GM12878 (cell line): ENCODE results near the gene ACTL8. TPM values are rescaled to one million over a fixed set of nuclear protein-coding genes. Genes with fewer than 3 reads are reported as not detected.

Source experiments
- ATAC-seq: fragments of 200-7000 bp; cut with Tn5 transposase; 3 replicates; pipeline ENCODE4 v1.9.1; 2020; ENCODE audit warnings: mild to moderate bottlenecking, moderate library complexity
- BruUV-seq: library from RNA; stranded (reverse); fragments of 400-500 nt; replicated peaks from 2 replicates; lab custom pipeline; 2021; lab: Mats Ljungman, UMichigan
- CTCF ChIA-PET: fragments of 300-600 bp; sonication (Branson Sonifier 250); formaldehyde crosslinking; extraction: SDS; loops from one replicate; lab custom pipeline; 2021; ENCODE audit warnings: inconsistent platforms; lab: Yijun Ruan, JAX
- POLR2A ChIA-PET: fragments of 350-600 bp; formaldehyde crosslinking; extraction: SDS; loops from one replicate; lab custom pipeline; 2021; ENCODE audit warnings: inconsistent platforms; lab: Charles Lee
- RAD21 ChIA-PET: fragments of 300-600 bp; sonication (Branson Sonifier 250); formaldehyde crosslinking; loops from one replicate; lab custom pipeline; 2023; ENCODE audit warnings: antibody characterized with exemption; ENCODE audit not compliant: unreplicated experiment; lab: Charles Lee
- SMC1A ChIA-PET: fragments of 300-600 bp; sonication (Branson Sonifier 250); formaldehyde crosslinking; loops from one replicate; lab custom pipeline; 2023; ENCODE audit not compliant: unreplicated experiment, uncharacterized antibody; lab: Charles Lee
- DNase-seq: peaks from one replicate; pipeline ENCODE4 v3.0.0-alpha.2; 2011; ENCODE audit warnings: low read depth, low spot score
- FAIRE-seq: peaks from 3 replicates; lab custom pipeline; 2011; peaks lifted over from hg19 to GRCh38; lab: Jason Lieb, UNC
- H2AFZ ChIP-seq: 2 replicates; pipeline ENCODE4 v1.6.0; 2011; ENCODE audit warnings: low read depth, low read length, control low read depth; ENCODE audit not compliant: control insufficient read depth
- H3K27ac ChIP-seq: 2 replicates; pipeline ENCODE4 v1.5.1; 2011; ENCODE audit warnings: control low read depth; ENCODE audit not compliant: control insufficient read depth, insufficient read depth
- H3K27me3 ChIP-seq, 2 experiments: replicated peaks in 1 of 2; 2 replicates each; pipeline versions ENCODE4 v1.6.0 to v1.6.1; 2011; ENCODE audit warnings: low read length in 1 of 2; ENCODE audit not compliant: control insufficient read depth in 2 of 2, insufficient read depth in 2 of 2
- H3K36me3 ChIP-seq, 2 experiments: 2 replicates each; pipeline ENCODE4 v1.5.1; 2011; ENCODE audit warnings: low read length in 1 of 2; ENCODE audit not compliant: control insufficient read depth in 2 of 2, insufficient read depth in 2 of 2
- H3K4me1 ChIP-seq: 2 replicates; pipeline ENCODE4 v1.6.1; 2011; ENCODE audit warnings: mild to moderate bottlenecking, low read length, moderate library complexity, mixed read lengths; ENCODE audit not compliant: control insufficient read depth, insufficient read depth
- H3K4me2 ChIP-seq: 2 replicates; pipeline ENCODE4 v1.6.0; 2011; ENCODE audit warnings: control low read depth; ENCODE audit not compliant: control insufficient read depth, insufficient read depth
- H3K4me3 ChIP-seq: fragments of 200-600 bp; sonication (generic); 2 replicates; pipeline ENCODE4 v1.5.1; 2016
- H3K79me2 ChIP-seq: 2 replicates; pipeline ENCODE4 v1.6.0; 2011; ENCODE audit warnings: low read length; ENCODE audit not compliant: control insufficient read depth, insufficient read depth
- H3K9ac ChIP-seq: 2 replicates; pipeline ENCODE4 v1.8.0; 2011; ENCODE audit warnings: low read length, control low read depth, mixed read lengths; ENCODE audit not compliant: control insufficient read depth, insufficient read depth
- H3K9me3 ChIP-seq: replicated peaks from 3 replicates; pipeline ENCODE4 v1.5.1; 2011; ENCODE audit warnings: mild to moderate bottlenecking, low read length; ENCODE audit not compliant: control insufficient read depth, insufficient read depth
- H4K20me1 ChIP-seq: 2 replicates; pipeline ENCODE4 v1.6.0; 2011; ENCODE audit not compliant: control insufficient read depth, insufficient read depth
- BHLHE40 ChIP-seq, 2 experiments: fragments of 450-650 bp in 1 of 2; IDR thresholded peaks; 2 replicates each; pipeline ENCODE4 v1.6.1; 2011 to 2017; ENCODE audit warnings: low read depth in 2 of 2, borderline replicate concordance in 1 of 2, improper control_type of control experiment in 1 of 2, low read length in 1 of 2, mild to moderate bottlenecking in 1 of 2
- CHD1 ChIP-seq: IDR thresholded peaks from 2 replicates; pipeline ENCODE4 v1.6.1; 2012; ENCODE audit warnings: low read depth, low read length, improper control_type of control experiment
- CHD4 ChIP-seq: fragments of 200-600 bp; sonication (generic); IDR thresholded peaks from 2 replicates; pipeline ENCODE4 v1.6.1; 2016; ENCODE audit warnings: mild to moderate bottlenecking
- HDAC2 ChIP-seq: fragments of 200-600 bp; sonication (generic); IDR thresholded peaks from 2 replicates; pipeline ENCODE4 v1.6.1; 2017
- IKZF1 ChIP-seq: fragments of 450-650 bp; conservative IDR thresholded peaks from 2 replicates; pipeline ENCODE4 v1.6.1; 2017; ENCODE audit warnings: antibody characterized with exemption, mild to moderate bottlenecking
- POLR2A ChIP-seq: IDR thresholded peaks from 2 replicates; pipeline ENCODE4 v1.6.1; 2011; ENCODE audit warnings: low read depth, mild to moderate bottlenecking, low read length
- POLR2AphosphoS5 ChIP-seq: IDR thresholded peaks from 2 replicates; pipeline ENCODE4 v1.6.1; 2011; ENCODE audit warnings: mild to moderate bottlenecking, low read length, inconsistent platforms
- ZNF207 ChIP-seq: fragments of 450-650 bp; IDR thresholded peaks from 2 replicates; pipeline ENCODE4 v1.6.1; 2014; ENCODE audit warnings: antibody characterized with exemption, mild to moderate bottlenecking, borderline replicate concordance
- WGBS: methylation state at CpG from one replicate; pipeline ENCODE4 v1.1.6; 2016; ENCODE audit warnings: low lambda C conversion rate; ENCODE audit not compliant: insufficient replicate concordance, insufficient coverage; ENCODE audit errors: missing lambda C conversion rate; 5-methylcytosine and 5-hydroxymethylcytosine counted together
- in situ Hi-C: fragments of 300-500 bp; cut with MboI; formaldehyde crosslinking; loops from 9 replicates; pipeline ENCODE4 v1.14.3; 2018; ENCODE audit warnings: mixed read lengths
- intact Hi-C: fragments of 100-400 bp; cut with micrococcal nuclease; formaldehyde crosslinking; loops from one replicate; pipeline ENCODE4 v1.14.2; 2022; ENCODE audit not compliant: unreplicated experiment
- polyA plus RNA-seq, 11 experiments: library from polyadenylated mRNA; depleted of rRNA in 4 of 11; unstranded in 6 of 11; stranded (reverse) in 5 of 11; fragments of >200 nt; fragmentation: Nextera tagmentation in 4 of 11; fragmentation: Illumina TruSeq in 1 of 11; extraction: Ambion mirVana in 4 of 11; extraction: Trizol in 1 of 11; gene quantifications; 1 replicate in 1 of 11; 2 replicates in 10 of 11; pipeline versions ENCODE4 v1.2.1 to v1.2.3, GENCODE V29; 2011 to 2016; ENCODE audit warnings: inconsistent platforms in 2 of 11, missing spikeins in 2 of 11, low read depth in 1 of 11
- total RNA-seq, 4 experiments: library from RNA; depleted of rRNA in 3 of 4; stranded (reverse); fragments of >200 nt in 3 of 4; fragmentation: Illumina TruSeq in 1 of 4; extraction: Trizol in 1 of 4; gene quantifications; 2 replicates each; pipeline versions ENCODE4 v1.2.1 to v1.2.3, GENCODE V29; 2013 to 2021
- TF ChIP-seq, protein P1 (sequence below): IDR thresholded peaks from 2 replicates; pipeline ENCODE4 v1.6.1; 2011; ENCODE audit warnings: low read depth, low read length, improper control_type of control experiment, borderline replicate concordance
- TF ChIP-seq, protein P2 (sequence below): IDR thresholded peaks from 2 replicates; pipeline ENCODE4 v1.6.1; 2012; ENCODE audit warnings: mild to moderate bottlenecking, low read depth, low read length
- TF ChIP-seq, protein P3 (sequence below): IDR thresholded peaks from 2 replicates; pipeline ENCODE4 v1.6.1; 2012; ENCODE audit warnings: low read depth, low read length, improper control_type of control experiment

ACTL8 gene
- total and polyA plus RNA-seq, 10 of the 15 experiments (the other 5 are each of a cell fraction or from before 2014, with no cell fraction given), result 0.05 to 0.27 TPM; not detected in 8

DNA sequence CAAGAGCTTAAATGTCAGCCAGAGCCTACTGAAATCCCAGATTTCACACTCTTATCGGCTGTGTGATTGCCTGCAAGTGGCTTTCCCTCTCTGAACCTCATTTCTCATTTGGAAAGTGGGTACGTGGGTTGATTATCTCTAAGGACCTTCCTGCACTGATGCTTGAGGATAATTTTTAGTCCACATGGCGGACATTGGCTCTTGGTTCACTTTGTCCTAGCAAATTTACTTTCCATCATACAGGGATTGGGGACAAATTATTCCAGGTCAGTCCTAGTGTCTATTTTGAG is 111.6 kb downstream of the ACTL8 start:
- H3K9ac ChIP-seq, result no peak overlapping the region
- no peaks in the 10 kb centered on the region for H3K36me3 ChIP-seq
- no peak for DNase-seq
- CTCF ChIA-PET, result no interaction called here
- no peak overlapping the region for H3K27ac ChIP-seq
- TF ChIP-seq POLR2A (no peak), CHD4 (no peak)
- TF ChIP-seq, protein P1, sequence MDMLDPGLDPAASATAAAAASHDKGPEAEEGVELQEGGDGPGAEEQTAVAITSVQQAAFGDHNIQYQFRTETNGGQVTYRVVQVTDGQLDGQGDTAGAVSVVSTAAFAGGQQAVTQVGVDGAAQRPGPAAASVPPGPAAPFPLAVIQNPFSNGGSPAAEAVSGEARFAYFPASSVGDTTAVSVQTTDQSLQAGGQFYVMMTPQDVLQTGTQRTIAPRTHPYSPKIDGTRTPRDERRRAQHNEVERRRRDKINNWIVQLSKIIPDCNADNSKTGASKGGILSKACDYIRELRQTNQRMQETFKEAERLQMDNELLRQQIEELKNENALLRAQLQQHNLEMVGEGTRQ, result no peak
- TF ChIP-seq, all 136 proteins: peak for 0
- ChIA-PET POLR2A (no interaction called here), SMC1A (no interaction called here), RAD21 (no interaction called here)
- no peak overlapping the region for H2AFZ ChIP-seq
- intact Hi-C loops (no loop called here), in situ Hi-C loops (no loop called here)
- no peaks in the 10 kb centered on the region for H3K27me3 ChIP-seq
- no peak overlapping the region for H3K4me2 ChIP-seq
- no peaks in the 10 kb centered on the region for H4K20me1 ChIP-seq
- ATAC-seq (no peak), FAIRE-seq (no peak)
- H3K79me2 ChIP-seq, result no peaks in the 10 kb centered on the region
- no peak overlapping the region for H3K4me3 ChIP-seq
- WGBS, result 0% methylated on average over 3 of the region's 3 CpGs
- H3K4me1 ChIP-seq, result no peaks in the 10 kb centered on the region
- no TSS peak for BruUV-seq
- H3K9me3 ChIP-seq, result no peaks in the 10 kb centered on the region

DNA sequence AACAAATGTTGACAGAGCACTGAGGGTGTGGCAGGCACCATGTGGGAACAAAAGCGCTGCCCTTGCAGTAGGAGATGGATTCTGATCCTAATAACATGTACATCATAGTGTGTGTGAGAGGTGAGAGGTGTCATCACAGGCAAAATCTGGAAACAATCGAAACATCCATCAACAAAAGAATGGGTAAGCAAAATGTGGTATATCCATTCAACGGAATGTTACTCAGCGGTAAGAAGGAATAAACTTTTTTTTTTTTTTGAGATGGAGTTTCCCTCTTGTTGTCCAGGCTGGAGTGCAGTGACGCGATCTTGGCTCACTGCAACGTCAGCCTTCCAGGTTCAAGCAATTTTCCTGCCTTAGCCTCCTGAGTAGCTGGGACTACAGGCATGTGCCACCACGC is 112.3 kb downstream of the ACTL8 start:
- H3K4me3 ChIP-seq, result no peak overlapping the region
- POLR2A ChIA-PET, result no interaction called here
- TF ChIP-seq CHD1, result no peak
- TF ChIP-seq ZNF207, result no peak
- TF ChIP-seq BHLHE40 (IDR thresholded peaks at IDR 0.05; ENCODE audit: borderline replicate concordance in 1 of 2, low read depth in 2 of 2, low read length in 1 of 2), result no peak
- TF ChIP-seq HDAC2, result no peak
- no peak for TF ChIP-seq POLR2AphosphoS5
- no peak for TF ChIP-seq IKZF1
- TF ChIP-seq, protein P2, sequence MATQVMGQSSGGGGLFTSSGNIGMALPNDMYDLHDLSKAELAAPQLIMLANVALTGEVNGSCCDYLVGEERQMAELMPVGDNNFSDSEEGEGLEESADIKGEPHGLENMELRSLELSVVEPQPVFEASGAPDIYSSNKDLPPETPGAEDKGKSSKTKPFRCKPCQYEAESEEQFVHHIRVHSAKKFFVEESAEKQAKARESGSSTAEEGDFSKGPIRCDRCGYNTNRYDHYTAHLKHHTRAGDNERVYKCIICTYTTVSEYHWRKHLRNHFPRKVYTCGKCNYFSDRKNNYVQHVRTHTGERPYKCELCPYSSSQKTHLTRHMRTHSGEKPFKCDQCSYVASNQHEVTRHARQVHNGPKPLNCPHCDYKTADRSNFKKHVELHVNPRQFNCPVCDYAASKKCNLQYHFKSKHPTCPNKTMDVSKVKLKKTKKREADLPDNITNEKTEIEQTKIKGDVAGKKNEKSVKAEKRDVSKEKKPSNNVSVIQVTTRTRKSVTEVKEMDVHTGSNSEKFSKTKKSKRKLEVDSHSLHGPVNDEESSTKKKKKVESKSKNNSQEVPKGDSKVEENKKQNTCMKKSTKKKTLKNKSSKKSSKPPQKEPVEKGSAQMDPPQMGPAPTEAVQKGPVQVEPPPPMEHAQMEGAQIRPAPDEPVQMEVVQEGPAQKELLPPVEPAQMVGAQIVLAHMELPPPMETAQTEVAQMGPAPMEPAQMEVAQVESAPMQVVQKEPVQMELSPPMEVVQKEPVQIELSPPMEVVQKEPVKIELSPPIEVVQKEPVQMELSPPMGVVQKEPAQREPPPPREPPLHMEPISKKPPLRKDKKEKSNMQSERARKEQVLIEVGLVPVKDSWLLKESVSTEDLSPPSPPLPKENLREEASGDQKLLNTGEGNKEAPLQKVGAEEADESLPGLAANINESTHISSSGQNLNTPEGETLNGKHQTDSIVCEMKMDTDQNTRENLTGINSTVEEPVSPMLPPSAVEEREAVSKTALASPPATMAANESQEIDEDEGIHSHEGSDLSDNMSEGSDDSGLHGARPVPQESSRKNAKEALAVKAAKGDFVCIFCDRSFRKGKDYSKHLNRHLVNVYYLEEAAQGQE, result no peak
- TF ChIP-seq, protein P3, sequence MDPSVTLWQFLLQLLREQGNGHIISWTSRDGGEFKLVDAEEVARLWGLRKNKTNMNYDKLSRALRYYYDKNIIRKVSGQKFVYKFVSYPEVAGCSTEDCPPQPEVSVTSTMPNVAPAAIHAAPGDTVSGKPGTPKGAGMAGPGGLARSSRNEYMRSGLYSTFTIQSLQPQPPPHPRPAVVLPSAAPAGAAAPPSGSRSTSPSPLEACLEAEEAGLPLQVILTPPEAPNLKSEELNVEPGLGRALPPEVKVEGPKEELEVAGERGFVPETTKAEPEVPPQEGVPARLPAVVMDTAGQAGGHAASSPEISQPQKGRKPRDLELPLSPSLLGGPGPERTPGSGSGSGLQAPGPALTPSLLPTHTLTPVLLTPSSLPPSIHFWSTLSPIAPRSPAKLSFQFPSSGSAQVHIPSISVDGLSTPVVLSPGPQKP, result no peak

More for the DNA sequence above, 112.3 kb downstream of the ACTL8 start:
- no peaks in the 10 kb centered on the region for H3K36me3 ChIP-seq
- BruUV-seq, result no TSS peak
- SMC1A ChIA-PET, result no interaction called here
- RAD21 ChIA-PET, result no interaction called here
- no peak overlapping the region for H3K4me2 ChIP-seq
- no peaks in the 10 kb centered on the region for H3K4me1 ChIP-seq
- no peaks in the 10 kb centered on the region for H3K79me2 ChIP-seq
- WGBS, result 13% methylated on average over 4 of the region's 8 CpGs
- H3K27ac ChIP-seq, result no peak overlapping the region
- H2AFZ ChIP-seq, result no peak overlapping the region
- intact Hi-C loops, result no loop called here
- H3K9me3 ChIP-seq, result no peaks in the 10 kb centered on the region
- H3K9ac ChIP-seq, result no peak overlapping the region
- no peaks in the 10 kb centered on the region for H4K20me1 ChIP-seq
- H3K27me3 ChIP-seq, result no peaks in the 10 kb centered on the region
- CTCF ChIA-PET, result no interaction called here
- no peak for DNase-seq
- in situ Hi-C loops, result no loop called here
- FAIRE-seq, result no peak
- no peak for ATAC-seq
